ENCODE results near the gene CUL3.
"Not testable (repeated sequence)": the region's sequence is repeated elsewhere in the genome, so short reads cannot be mapped to it uniquely, and the experiment has no call there.

The CUL3 gene

GRCh38 chr2:224585211-224586088, at the start of gene CUL3:
TSS of gene CUL3 (minus strand) at chr2:224585363. CDS start at chr2:224585009, 354 bp downstream.
- peak; percentile 97 for DNase-seq (ENCODE audit: low spot score)

DNA sequence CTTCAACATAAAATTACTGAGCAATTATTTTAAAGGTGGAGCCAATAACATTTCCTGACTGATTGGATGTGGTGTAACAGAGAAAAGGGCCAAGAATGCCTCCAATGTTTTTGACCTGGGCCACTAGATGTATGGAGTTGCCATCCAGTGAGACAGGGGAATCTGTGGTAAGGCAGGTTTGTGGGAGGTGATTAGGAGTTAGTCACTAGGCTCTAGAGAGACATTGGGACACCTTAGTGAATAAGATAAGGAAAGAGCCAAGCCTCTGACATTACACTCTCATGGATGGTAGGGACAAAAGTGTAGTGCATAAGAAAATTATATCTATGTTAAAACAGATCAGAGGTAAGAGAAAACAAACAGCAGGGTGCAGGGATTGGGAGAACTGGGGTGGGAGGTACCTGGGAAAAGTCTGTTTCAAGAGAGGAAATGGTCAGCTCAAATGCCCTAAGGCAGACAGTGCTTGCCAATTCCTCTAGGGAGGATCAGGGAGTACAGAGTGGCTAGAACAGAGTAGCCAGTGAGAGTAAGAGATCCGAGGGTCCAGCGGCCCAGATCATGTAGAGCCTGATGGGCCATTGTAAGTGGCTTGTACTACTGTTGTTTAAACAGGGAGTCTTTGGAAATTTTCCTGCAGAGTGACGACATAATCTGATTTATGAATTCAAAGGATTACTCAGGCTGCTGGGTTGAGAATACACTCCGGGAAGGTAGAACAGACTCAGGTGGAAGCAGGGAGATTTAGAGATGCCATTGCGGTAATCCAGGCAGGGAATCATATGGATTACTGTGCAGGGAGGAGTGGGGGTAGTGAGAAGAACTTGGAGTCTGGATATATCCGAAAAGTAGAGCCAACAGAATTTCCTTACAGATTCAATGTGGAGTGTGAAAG, 45.7 kb upstream of the CUL3 start:
- peak; percentile 39 for DNase-seq (ENCODE audit: low spot score)

- no peak for DNase-seq (ENCODE audit: low spot score)
These were observed 43.3 kb upstream of the CUL3 start for GRCh38 chr2:224628416-224628815.

DNA sequence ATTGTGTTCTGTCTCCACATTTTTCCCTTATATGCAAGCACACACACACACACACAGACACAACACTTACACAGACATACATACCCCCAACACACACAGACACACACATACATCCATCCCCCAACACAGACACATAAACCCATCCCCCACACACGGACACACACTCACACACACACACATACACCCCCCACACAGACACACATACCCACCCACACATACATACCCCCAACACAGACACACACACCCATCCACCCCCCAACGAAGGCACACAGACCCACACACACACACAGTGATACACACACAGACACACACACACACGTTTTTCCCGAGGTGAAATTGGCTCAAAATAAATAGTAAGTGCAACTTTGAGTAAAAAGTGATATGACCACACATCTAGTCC, 41.6 kb upstream of the CUL3 start:
- no peak for DNase-seq (ENCODE audit: low spot score)

GRCh38 chr2:224613543-224614286, 28.6 kb upstream of the CUL3 start:
- DNase-seq (ENCODE audit: low spot score) = no peak

DNA sequence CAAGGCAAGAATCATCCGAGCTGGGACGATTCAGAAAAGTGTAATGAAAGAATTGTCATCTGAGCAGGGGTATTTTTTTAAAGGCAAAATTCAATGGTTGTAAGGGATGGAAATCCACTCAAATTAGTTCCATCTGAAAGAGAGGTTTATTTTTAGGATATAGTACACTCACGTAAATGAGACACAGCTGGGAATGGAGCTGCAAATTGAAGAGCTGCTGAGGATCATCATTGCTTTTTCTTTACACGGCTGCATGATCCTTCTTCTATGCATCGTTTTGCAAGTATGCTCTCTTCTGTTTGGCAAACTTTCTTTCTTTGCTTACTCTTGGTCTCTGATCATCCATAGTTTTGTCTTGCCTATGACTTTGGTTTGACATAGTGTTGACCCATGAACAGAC, 27.4 kb upstream of the CUL3 start:
- no peak for DNase-seq (ENCODE audit: low spot score)

GRCh38 chr2:224611938-224612337, 26.8 kb upstream of the CUL3 start:
- DNase-seq (ENCODE audit: low spot score) = no peak

GRCh38 chr2:224608104-224608503, 22.9 kb upstream of the CUL3 start:
- no peak for DNase-seq (ENCODE audit: low spot score)

- DNase-seq (ENCODE audit: low spot score) = not testable (repeated sequence)
These were observed 18.8 kb upstream of the CUL3 start for GRCh38 chr2:224603746-224604500.

DNA sequence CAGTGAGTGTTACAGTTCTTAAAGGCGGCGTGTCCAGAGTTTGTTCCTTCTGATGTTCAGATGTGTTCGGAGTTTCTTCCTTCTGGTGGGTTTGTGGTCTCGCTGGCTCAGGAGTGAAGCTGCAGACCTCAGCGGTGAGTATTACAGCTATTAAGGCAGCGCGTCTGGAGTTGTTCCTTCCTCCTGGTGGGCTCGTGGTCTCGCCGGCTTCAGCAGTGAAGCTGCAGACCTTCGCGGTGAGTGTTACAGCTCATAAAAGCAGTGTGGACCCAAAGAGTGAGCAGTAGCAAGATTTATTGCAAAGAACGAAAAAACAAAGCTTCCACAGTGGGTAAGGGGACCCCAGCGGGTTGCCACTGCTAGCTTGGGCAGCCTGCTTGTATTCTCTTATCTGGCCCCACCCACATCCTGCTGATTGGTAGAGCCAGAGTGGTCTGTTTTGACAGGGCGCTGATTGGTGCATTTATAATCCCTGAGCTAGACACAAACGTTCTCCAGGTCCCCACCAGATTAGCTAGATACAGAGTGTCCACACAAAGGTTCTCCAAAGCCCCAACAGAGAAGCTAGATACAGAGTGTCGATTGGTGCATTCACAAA, 17.7 kb upstream of the CUL3 start:
- DNase-seq (ENCODE audit: low spot score) = not testable (repeated sequence)

- DNase-seq (ENCODE audit: low spot score) = no peak
These were observed 16.8 kb upstream of the CUL3 start for GRCh38 chr2:224601923-224602322.

DNA sequence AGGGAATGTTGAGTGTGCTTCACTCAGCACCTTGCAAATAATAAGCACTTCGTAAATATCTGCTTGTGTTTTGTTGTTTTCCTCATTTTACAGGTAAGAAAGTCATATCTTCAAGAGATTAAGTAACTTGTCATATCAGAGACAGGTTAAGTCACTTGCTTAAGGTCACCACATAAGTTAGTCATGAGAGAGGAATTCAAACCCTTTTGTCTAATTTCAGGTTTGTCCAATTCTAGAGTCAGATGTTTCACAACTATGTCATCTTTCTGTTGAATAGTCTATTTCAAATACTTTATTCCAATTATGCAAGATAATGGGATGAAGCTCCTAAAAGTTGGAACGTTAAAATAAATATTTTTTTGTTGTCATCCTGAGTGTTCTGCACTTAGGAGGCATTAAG, 13.5 kb upstream of the CUL3 start:
- no peak for DNase-seq (ENCODE audit: low spot score)

DNA sequence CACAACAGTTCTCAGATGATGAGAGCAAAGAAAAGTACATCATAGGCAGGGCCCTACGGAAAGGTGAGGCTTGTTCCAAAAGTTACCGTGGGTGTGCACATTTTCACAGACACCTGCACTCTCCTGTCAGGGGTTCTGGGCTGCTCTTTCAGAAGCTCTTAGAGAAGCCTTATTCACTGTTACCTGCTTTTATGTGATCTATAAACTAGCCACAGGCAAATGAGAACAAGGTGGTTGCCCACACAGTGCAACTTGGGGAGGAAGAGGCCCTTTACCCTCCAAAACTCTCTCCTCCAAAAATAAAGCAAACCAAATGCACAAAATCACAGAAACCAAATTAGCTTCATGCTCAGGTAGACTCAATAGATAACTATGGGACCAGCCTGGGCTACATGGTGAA, 11.1 kb upstream of the CUL3 start:
- DNase-seq (ENCODE audit: low spot score) = no peak

- no peak for DNase-seq (ENCODE audit: low spot score)
These were observed 10.4 kb upstream of the CUL3 start for GRCh38 chr2:224595518-224595917.

DNA sequence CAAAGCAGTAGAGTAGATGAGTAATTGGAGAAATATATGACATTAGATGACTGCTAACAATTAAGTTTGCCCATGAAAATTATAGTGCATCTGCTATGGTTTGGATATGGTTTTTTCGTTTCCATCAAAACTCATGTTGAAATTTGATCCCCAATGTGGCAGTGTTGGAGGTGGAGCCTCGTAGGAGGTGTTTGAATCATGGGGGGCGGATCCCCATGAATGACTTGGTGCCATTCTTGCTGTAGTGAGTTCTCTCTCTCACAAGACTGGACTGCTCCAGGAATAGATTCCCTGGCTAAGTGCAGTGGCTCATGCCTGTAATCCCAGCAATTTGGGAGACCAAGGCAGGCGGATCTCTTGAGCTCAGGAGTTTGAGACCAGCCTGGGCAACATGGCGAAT, 9.7 kb upstream of the CUL3 start:
- DNase-seq (ENCODE audit: low spot score) = no peak

DNA sequence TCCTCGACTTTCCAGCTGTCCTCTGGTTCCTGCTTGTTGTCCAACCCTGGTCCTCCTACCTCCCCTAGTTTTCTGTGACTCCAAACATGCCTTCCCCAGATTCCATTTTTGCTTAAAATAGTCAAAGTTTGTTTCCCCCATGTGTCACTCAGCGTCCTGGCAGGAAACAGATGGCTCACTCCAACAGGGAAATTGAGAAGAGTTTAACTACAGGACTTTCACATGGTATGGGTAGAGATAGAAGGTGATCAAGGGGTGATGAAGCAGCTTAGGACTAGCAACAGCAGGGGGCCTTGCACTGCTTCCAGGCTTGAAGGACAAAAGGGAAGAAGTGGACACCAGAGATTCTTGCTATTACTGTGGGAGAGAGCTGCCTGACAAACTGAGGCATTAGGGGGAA, 6.1 kb upstream of the CUL3 start:
- DNase-seq (ENCODE audit: low spot score) = no peak

DNA sequence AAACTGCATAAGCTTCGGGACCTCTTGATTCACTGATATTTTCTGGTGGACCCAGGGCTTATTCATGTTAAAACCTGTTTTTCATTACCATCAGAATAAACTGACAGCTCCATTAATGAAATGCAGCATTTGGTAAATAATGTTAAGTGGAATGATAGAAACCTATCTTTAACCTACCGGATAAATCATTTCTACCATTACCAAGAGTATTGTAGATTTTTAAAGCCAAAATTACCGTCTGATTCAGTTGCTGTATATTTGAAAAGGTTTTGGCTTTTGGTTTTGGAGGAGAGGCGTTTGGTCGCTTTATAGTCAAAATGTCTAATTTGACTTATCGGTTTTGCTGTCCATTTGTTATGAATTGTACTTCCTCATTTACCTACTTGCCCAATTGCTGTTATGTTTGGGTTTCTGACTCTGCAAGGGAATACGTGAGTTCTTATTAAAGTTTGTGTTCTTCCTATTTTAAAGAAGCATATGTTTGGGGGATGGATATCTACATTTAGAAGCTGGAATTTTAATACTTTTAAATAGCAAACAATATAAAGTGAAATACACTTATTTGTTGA, 1.0 kb upstream of the CUL3 start:
- DNase-seq (ENCODE audit: low spot score) = no peak

DNA sequence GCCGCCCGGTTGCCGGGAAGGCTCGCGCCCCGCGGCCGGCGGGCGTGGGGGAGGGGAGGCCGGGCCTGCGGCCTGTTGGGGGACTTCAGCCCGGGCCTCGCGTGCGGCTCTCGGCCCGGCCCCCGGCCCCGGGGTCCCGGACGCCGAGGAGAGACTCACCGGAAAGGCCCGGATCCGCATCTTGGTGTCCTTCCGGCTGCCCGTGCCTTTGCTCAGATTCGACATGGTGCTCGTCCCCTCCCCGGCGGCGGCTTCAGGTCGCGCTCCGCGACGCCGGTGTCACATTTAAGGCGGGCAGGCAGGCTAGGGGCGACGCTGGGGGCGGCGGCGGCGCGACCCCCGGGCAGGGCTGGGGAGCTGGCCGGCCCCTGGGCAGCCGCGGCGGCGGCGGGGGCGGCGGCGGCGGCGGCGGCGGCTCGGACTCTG, 365 bp downstream of the CUL3 start:
- DNase-seq (ENCODE audit: low spot score) = peak; percentile 62

GRCh38 chr2:224584111-224584784, 915 bp downstream of the CUL3 start:
- DNase-seq (ENCODE audit: low spot score) = peak; percentile 21

- DNase-seq (ENCODE audit: low spot score) = not testable (repeated sequence)
These were observed 2.1 kb downstream of the CUL3 start for GRCh38 chr2:224583033-224583432.

Measured in D341Med (cell line).